ENCODE measurements around the gene SLC39A5. TPM values are rescaled to one million over a fixed set of nuclear protein-coding genes. Genes with fewer than 3 reads are reported as not detected.
A peak's percentile ranks its signal among the peaks of the same experiment; 100 is the strongest.
"Not testable (repeated sequence)": the region's sequence is repeated elsewhere in the genome, so short reads cannot be mapped to it uniquely, and the experiment has no call there.

The SLC39A5 gene
- total RNA-seq, 1 donor from 2014 or later: 0.16 TPM

GRCh38 chr12:56242986-56243385 is 13.1 kb downstream of the SLC39A5 start:
- no peak for DNase-seq (ENCODE audit: low spot score)

DNA sequence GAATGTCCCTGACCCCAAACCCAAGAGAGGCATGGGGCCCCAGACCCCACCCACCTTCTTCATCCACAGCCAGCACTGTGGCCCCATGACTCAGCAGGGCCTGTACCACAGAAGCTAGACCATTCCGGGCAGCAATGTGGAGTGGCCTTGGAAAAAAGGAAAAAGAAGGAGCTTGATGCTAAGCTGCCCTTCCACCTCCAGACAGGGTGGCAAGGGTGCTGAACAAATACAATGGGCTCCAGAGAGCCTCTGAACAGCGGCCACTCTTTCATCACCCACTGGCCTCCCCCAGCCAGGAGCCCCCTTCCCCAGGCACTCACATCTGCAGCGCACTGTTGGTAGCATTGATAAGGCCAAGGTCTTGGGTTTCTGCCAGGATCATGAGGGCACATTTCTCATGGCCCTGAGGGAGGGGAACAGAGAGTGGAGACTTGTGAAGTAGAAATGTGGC is 13.9 kb downstream of the SLC39A5 start:
- no peak for DNase-seq (ENCODE audit: low spot score)

- DNase-seq (ENCODE audit: low spot score): no peak
Measured at GRCh38 chr12:56244494-56244893, 14.6 kb downstream of the SLC39A5 start.

DNA sequence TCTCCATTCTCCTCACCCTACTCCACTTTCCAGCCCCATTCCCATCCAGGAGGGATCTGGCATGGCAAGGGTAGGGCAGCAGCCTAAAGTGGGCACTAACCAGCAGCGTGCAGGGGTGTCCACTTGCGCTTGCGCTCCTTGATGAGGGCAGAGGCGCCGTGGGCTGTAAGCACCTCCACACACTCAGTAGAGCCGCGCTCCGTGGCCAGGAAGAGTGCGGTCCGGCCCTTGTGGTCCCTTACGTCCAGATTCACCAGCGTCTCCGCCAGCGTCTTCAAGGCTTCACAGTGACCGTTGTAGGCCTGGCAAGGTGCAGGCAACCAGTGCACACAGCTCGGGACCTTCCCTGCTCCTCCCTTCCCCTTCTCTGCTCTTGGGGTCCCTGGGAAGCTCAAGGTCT is 18.1 kb downstream of the SLC39A5 start:
- DNase-seq (ENCODE audit: low spot score): no peak

- DNase-seq (ENCODE audit: low spot score): no peak
Measured at GRCh38 chr12:56248711-56249110, 18.9 kb downstream of the SLC39A5 start.

- DNase-seq (ENCODE audit: low spot score): no peak
Measured at GRCh38 chr12:56252649-56253048, 22.8 kb downstream of the SLC39A5 start.

DNA sequence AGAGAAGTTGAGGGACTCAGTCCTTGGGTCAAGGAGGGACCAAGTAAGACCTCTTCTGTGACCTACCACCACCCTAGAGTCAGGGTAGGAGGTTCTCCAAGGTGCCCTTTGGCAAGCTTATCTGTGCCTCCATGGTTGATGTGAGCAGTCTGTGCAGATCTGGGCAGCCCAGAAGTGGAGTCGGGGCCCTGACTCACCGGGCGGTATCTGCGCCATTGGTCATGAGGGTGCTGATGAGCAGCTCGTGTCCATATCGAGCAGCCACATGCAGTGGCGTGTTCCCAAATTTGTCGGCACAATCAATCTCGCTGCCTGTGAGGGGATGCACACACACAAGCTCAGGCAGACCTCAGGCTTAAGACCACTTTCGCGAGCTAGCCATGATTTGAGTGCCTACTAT is 23.2 kb downstream of the SLC39A5 start:
- no peak for DNase-seq (ENCODE audit: low spot score)

- DNase-seq (ENCODE audit: low spot score): no peak
Measured at GRCh38 chr12:56255671-56256070, 25.8 kb downstream of the SLC39A5 start.

GRCh38 chr12:56256326-56256960 is 26.6 kb downstream of the SLC39A5 start:
- no peak for DNase-seq (ENCODE audit: low spot score)

DNA sequence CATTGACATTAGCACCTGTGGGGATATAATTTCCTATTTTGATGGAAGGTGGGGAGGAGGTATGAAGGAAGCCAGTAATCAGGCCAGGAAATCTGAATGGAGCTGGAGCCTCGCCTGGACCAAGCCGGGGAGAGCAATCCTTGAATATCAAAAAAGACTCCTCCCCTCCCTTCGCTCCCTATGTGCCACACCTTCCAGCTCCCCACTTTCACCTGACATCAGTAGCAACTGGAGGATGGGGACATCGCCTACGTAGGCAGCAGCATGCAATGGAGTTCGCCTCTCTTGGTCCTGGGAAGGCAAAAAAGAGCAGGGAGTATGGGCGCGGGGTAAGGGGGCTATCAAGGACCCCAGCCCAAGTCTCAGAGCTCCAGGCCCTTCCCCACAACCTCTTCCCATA is 27.2 kb downstream of the SLC39A5 start:
- no peak for DNase-seq (ENCODE audit: low spot score)

DNA sequence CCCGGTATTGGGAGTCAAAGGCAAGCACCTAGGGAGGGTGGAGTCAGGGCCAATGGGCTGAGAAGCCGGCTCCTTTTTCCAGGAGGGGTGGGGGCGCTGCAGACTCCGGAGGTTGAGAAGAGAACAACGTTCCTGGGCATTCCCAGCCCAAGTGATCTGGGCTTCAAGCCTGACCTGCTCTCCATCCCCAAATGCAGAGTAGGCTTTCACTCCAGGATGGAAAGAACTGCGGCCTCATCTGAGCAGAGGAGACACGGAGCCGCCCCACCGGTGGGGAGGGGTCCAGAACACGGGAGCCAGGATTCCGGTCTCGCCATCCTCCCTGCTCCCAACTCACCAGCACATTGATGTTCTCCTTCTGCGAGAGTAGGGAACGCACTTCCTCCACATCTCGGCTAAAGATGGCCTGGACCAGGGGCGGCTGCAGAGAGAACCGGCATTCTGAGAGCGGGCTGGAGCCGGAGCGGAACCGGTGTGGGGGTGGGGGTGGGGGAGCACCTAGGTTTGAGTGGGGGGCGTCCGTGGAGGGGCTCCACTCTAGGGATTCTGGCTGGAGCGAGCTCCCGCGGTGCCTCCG is 27.7 kb downstream of the SLC39A5 start:
- no peak for DNase-seq (ENCODE audit: low spot score)

GRCh38 chr12:56258068-56258819 is 28.4 kb downstream of the SLC39A5 start, which contains the start of gene ANKRD52:
Gene ANKRD52, minus strand, starts transcription at chr12:56258384. Its CDS starts 115 bp downstream, at chr12:56258269.
- peak; percentile 92 for DNase-seq (ENCODE audit: low spot score)

- no peak for DNase-seq (ENCODE audit: low spot score)
Measured at GRCh38 chr12:56258820-56259183, 29.0 kb downstream of the SLC39A5 start.

GRCh38 chr12:56260380-56260779 is 30.5 kb downstream of the SLC39A5 start:
- DNase-seq (ENCODE audit: low spot score): no peak

GRCh38 chr12:56260921-56261320 is 31.1 kb downstream of the SLC39A5 start:
- no peak for DNase-seq (ENCODE audit: low spot score)

- DNase-seq (ENCODE audit: low spot score): no peak
Measured at GRCh38 chr12:56261503-56262232, 31.8 kb downstream of the SLC39A5 start.

DNA sequence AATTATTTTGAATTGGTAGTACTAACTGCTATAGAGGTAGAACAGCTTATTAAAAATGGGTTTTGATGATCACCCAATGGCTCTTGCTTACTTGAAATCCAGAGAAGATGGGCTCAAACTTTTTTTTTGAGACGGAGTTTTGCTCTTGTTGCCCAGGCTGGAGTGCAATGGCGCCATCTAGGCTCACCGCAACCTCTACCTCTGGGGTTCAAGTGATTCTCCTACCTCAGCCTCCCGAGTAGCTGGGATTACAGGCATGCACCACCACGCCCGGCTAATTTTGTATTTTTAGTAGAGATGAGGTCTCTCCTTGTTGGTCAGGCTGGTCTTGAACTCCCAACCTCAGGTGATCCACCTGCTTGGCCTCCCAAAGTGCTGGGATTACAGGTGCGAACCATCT is 33.1 kb downstream of the SLC39A5 start:
- not testable (repeated sequence) for DNase-seq (ENCODE audit: low spot score)

GRCh38 chr12:56266068-56266692 is 36.3 kb downstream of the SLC39A5 start:
- not testable (repeated sequence) for DNase-seq (ENCODE audit: low spot score)

GRCh38 chr12:56266693-56267442 is 37.0 kb downstream of the SLC39A5 start, which contains the start of gene COQ10A:
Gene COQ10A, plus strand, starts transcription at chr12:56266942. Its CDS starts 177 bp downstream, at chr12:56267119.
- peak; percentile 92 for DNase-seq (ENCODE audit: low spot score)

DNA sequence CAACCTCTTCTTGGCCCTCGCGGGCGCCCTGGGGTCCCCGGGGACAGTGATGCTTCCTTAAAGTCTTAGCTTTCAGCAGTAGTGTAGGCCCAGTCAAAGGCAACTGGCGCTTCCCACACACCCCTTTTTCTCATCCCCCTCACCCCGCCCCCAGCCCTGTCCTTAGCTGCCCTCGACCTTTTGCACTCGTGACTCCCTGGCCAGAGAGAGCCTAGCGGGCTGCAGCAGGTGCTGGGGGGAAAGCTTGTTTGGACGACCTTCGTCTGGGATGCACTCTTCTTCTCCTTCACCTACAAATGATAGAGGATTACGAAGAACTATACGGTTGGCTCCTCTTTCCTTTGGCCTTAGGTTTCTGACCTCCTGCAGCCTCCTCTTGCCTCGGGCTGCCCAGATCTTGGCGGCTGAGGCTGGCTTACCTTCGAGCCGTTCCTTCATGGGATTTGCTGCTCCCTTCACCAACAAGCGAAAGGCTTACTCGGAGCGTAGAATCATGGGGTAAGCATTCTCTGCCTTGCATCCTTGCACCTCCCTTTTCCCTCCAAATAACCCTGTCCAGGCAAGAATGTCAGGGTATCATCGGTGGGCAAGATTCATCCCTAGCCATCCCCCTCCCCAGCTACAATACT is 37.7 kb downstream of the SLC39A5 start:
- DNase-seq (ENCODE audit: low spot score): no peak
